Breast epithelium (tissue), 4 donors: Measurements from ENCODE around the gene RBP5. TPM values are rescaled to one million over a fixed set of nuclear protein-coding genes. Genes with fewer than 3 reads are reported as not detected.

Experiments
- DNase-seq, 2 donors: peaks; one replicate each; pipeline ENCODE4 v3.0.0-alpha.2; 2019; ENCODE audit warnings: low spot score in 2 of 2
- H3K27ac ChIP-seq, 2 donors: fragments of 200-600 bp; sonication (generic) in 1 of 2; one replicate each; pipeline ENCODE4 v1.5.1; 2016 to 2019; ENCODE audit warnings: mild to moderate bottlenecking in 1 of 2
- H3K27me3 ChIP-seq, 2 donors: fragments of 200-600 bp; sonication (generic) in 1 of 2; one replicate each; pipeline versions ENCODE4 v1.5.1 to v1.6.0; 2017 to 2019; ENCODE audit warnings: control low read depth in 1 of 2, mild to moderate bottlenecking in 1 of 2
- H3K36me3 ChIP-seq: fragments of 200-600 bp; one replicate; pipeline ENCODE4 v1.5.1; 2019
- H3K4me1 ChIP-seq, 2 donors: fragments of 200-600 bp; sonication (generic); one replicate each; pipeline ENCODE4 v1.5.1; 2016 to 2019; ENCODE audit warnings: control low read depth in 1 of 2
- H3K4me3 ChIP-seq, 3 donors: fragments of 200-600 bp; sonication (generic); 1 replicate in 2 of 3; 2 replicates in 1 of 3; pipeline ENCODE4 v1.5.1; 2016 to 2019; ENCODE audit warnings: mild to moderate bottlenecking in 3 of 3, moderate library complexity in 2 of 3
- H3K9me3 ChIP-seq, 2 donors: fragments of 200-600 bp; sonication (generic) in 1 of 2; one replicate each; pipeline ENCODE4 v1.5.1; 2016 to 2019; ENCODE audit warnings: control low read depth in 1 of 2
- CTCF ChIP-seq, 3 donors: fragments of 450-650 bp; IDR thresholded peaks; one replicate each; pipeline ENCODE4 v1.5.1; 2016 to 2017; ENCODE audit warnings: antibody characterized with exemption in 3 of 3, mild to moderate bottlenecking in 3 of 3, moderate library complexity in 3 of 3
- POLR2A ChIP-seq: fragments of 450-650 bp; IDR thresholded peaks from one replicate; pipeline ENCODE4 v1.6.1; 2016; ENCODE audit warnings: antibody characterized with exemption, mild to moderate bottlenecking, moderate library complexity
- POLR2AphosphoS5 ChIP-seq, 3 donors: sonication (generic); formaldehyde crosslinking; IDR thresholded peaks; one replicate each; pipeline ENCODE4 v1.6.1; 2017; ENCODE audit warnings: antibody characterized with exemption in 3 of 3
- intact Hi-C: fragments of 100-400 bp; cut with DNase I; formaldehyde crosslinking; loops from one replicate; pipeline ENCODE4 v1.15.1; 2023; ENCODE audit warnings: low total_unique reads
- total RNA-seq, 3 donors: library from RNA; depleted of rRNA; stranded (reverse); fragments of >200 nt; gene quantifications; one replicate each; pipeline ENCODE4 v1.1.0, GENCODE V29; 2016

Gene RBP5
- total RNA-seq, result 1 to 10 TPM; 1.1 to 3.3 (median 2.9) TPM

GRCh38 chr12:7128681-7129286, at the start of gene RBP5:
Gene RBP5, minus strand, starts transcription at chr12:7128889. Its CDS starts 114 bp downstream, at chr12:7128775.
- H3K27me3 ChIP-seq, result no peaks in the 10 kb centered on the region
- H3K9me3 ChIP-seq, result no peaks in the 10 kb centered on the region
- H3K36me3 ChIP-seq, result no peaks in the 10 kb centered on the region
- peak within 1 kb of the TSS; percentile 48 to 90 (median 76) for H3K4me3 ChIP-seq
- TF ChIP-seq POLR2AphosphoS5 (IDR thresholded peaks at IDR 0.05), result no peak
- no peak for TF ChIP-seq POLR2A
- no peak for TF ChIP-seq CTCF (IDR thresholded peaks at IDR 0.05)
- peak within 1 kb of the TSS; percentile 85 to 93 for H3K27ac ChIP-seq
- H3K4me1 ChIP-seq, result no peaks in the 10 kb centered on the region
- no peak for DNase-seq
- intact Hi-C loops, result no loop called here

GRCh38 chr12:7178481-7178880, 49.8 kb upstream of the RBP5 start:
- H3K36me3 ChIP-seq, result no peaks in the 10 kb centered on the region
- no peak overlapping the region for H3K4me3 ChIP-seq
- H3K27me3 ChIP-seq, result no peaks in the 10 kb centered on the region
- TF ChIP-seq CTCF (IDR thresholded peaks at IDR 0.05), result no peak
- DNase-seq, result no peak
- H3K9me3 ChIP-seq, result no peaks in the 10 kb centered on the region
- H3K27ac ChIP-seq, result no peak overlapping the region
- no peaks in the 10 kb centered on the region for H3K4me1 ChIP-seq
- intact Hi-C loops, result no loop called here

DNA sequence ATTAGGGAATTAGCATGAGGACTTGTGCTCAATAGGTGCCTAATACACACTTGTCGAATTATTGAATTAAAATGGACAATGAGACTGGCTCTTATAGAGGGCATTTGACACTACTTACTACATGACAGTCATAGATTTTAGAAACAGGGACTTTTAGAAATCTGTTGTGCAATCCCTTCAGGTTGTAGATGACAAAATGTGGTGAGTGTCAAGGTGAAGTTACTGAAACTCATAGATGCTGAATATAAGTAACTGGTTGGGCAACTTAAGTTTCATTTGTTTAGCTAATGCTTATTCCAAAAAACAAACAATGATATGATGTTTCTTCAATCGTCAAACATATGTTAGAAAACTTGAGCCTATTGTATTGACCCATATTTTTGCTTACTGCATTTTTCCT, 47.9 kb upstream of the RBP5 start:
- intact Hi-C loops, result no loop called here
- H3K9me3 ChIP-seq, result no peaks in the 10 kb centered on the region
- DNase-seq, result no peak
- H3K4me3 ChIP-seq, result no peak overlapping the region
- TF ChIP-seq POLR2A (no peak), POLR2AphosphoS5 (IDR thresholded peaks at IDR 0.05) (no peak), CTCF (IDR thresholded peaks at IDR 0.05) (no peak)
- H3K36me3 ChIP-seq, result no peaks in the 10 kb centered on the region
- H3K4me1 ChIP-seq, result no peaks in the 10 kb centered on the region
- H3K27ac ChIP-seq, result no peak overlapping the region
- H3K27me3 ChIP-seq, result no peaks in the 10 kb centered on the region

DNA sequence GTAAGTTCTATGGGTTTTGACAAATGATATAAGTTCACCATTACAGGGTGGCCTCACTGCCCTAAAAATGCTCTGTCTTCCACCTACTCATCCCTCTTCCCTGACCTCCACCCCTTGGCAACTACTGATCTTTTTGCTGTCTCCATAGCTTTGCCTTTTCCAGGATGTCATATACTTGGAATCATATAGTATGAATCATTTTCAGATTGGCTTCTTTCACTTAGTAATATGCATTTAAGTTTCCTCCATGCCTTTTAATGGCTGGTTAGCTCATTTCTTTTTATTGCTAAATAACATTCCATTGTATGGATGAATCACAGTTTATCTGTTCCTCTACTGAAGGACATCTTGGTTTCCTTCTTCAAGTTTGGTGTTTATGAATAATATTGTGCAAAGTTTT, 46.8 kb upstream of the RBP5 start:
- intact Hi-C loops, result no loop called here
- H3K4me1 ChIP-seq, result no peaks in the 10 kb centered on the region
- H3K9me3 ChIP-seq, result no peaks in the 10 kb centered on the region
- TF ChIP-seq CTCF (IDR thresholded peaks at IDR 0.05), result no peak
- no peak for TF ChIP-seq POLR2A
- TF ChIP-seq POLR2AphosphoS5 (IDR thresholded peaks at IDR 0.05), result no peak
- H3K36me3 ChIP-seq, result no peaks in the 10 kb centered on the region
- H3K4me3 ChIP-seq, result no peak overlapping the region
- no peak for DNase-seq
- H3K27me3 ChIP-seq, result no peaks in the 10 kb centered on the region
- H3K27ac ChIP-seq, result no peak overlapping the region

GRCh38 chr12:7171854-7172253, 43.2 kb upstream of the RBP5 start:
- Histone ChIP-seq H3K36me3 (no peaks in the 10 kb centered on the region), H3K4me3 (no peak overlapping the region), H3K27ac (no peak overlapping the region), H3K27me3 (no peaks in the 10 kb centered on the region), H3K4me1 (no peaks in the 10 kb centered on the region), H3K9me3 (peaks cover 0 to 11% of the 10 kb centered on the region in 2 donors)
- no peak for DNase-seq
- intact Hi-C loops, result no loop called here
- no peak for TF ChIP-seq POLR2AphosphoS5 (IDR thresholded peaks at IDR 0.05)
- TF ChIP-seq POLR2A, result no peak
- no peak for TF ChIP-seq CTCF (IDR thresholded peaks at IDR 0.05)
